Measurements from ENCODE around the gene JTB.
A peak's percentile ranks its signal among the peaks of the same experiment; 100 is the strongest.
"Not testable (repeated sequence)": the region's sequence is repeated elsewhere in the genome, so short reads cannot be mapped to it uniquely, and the experiment has no call there.

JTB gene

DNA sequence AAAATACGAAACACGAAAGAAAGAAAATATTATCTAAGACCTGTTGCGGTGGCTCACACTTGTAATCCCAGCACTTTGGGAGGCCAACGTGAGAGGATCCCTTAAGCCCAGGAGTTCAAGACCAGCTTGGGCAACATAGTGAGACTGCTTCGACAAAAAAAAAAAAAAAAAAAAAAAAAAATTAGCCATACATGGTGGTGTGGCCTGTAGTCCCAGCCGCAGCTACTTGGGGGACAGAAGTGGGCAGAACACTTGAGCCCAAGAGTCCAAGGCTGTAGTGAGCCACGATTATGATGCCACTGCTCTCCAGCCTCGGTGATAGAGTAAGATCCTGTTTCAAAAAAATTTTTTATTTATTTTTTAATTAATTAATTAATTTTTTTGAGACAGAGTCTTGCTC, 10.1 kb upstream of the JTB start:
- TF ChIP-seq, protein P1, sequence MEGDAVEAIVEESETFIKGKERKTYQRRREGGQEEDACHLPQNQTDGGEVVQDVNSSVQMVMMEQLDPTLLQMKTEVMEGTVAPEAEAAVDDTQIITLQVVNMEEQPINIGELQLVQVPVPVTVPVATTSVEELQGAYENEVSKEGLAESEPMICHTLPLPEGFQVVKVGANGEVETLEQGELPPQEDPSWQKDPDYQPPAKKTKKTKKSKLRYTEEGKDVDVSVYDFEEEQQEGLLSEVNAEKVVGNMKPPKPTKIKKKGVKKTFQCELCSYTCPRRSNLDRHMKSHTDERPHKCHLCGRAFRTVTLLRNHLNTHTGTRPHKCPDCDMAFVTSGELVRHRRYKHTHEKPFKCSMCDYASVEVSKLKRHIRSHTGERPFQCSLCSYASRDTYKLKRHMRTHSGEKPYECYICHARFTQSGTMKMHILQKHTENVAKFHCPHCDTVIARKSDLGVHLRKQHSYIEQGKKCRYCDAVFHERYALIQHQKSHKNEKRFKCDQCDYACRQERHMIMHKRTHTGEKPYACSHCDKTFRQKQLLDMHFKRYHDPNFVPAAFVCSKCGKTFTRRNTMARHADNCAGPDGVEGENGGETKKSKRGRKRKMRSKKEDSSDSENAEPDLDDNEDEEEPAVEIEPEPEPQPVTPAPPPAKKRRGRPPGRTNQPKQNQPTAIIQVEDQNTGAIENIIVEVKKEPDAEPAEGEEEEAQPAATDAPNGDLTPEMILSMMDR (IDR thresholded peaks at IDR 0.05; ENCODE audit: insufficient read depth, low read depth, low read length, missing control alignments) = no peak
- no peak for DNase-seq (ENCODE audit: low read depth)

GRCh38 chr1:153985941-153986761, 8.7 kb upstream of the JTB start, which contains the start of gene RAB13:
Gene RAB13 (minus strand): TSS chr1:153986339. CDS start chr1:153986236, 103 bp downstream.
- peak; percentile 89 for DNase-seq (ENCODE audit: low read depth)
- H3K4me3 ChIP-seq (ENCODE audit: low read length) = peak within 1 kb of the TSS; percentile 63
- TF ChIP-seq, protein P1 (IDR thresholded peaks at IDR 0.05; ENCODE audit: insufficient read depth, low read depth, low read length, missing control alignments) = no peak

More for the DNA sequence above, 10.1 kb upstream of the JTB start:
- H3K4me3 ChIP-seq (ENCODE audit: low read length) = no peak overlapping the region

- H3K4me3 ChIP-seq (ENCODE audit: low read length) = peak overlapping the region; percentile 63
- TF ChIP-seq, protein P1 (IDR thresholded peaks at IDR 0.05; ENCODE audit: insufficient read depth, low read depth, low read length, missing control alignments) = no peak
- no peak for DNase-seq (ENCODE audit: low read depth)
Measured at GRCh38 chr1:153985341-153985912, 8.0 kb upstream of the JTB start.

- DNase-seq (ENCODE audit: low read depth) = no peak
- TF ChIP-seq, protein P1 (IDR thresholded peaks at IDR 0.05; ENCODE audit: insufficient read depth, low read depth, low read length, missing control alignments) = no peak
- no peak overlapping the region for H3K4me3 ChIP-seq (ENCODE audit: low read length)
Measured at GRCh38 chr1:153984123-153984894, 6.8 kb upstream of the JTB start.

DNA sequence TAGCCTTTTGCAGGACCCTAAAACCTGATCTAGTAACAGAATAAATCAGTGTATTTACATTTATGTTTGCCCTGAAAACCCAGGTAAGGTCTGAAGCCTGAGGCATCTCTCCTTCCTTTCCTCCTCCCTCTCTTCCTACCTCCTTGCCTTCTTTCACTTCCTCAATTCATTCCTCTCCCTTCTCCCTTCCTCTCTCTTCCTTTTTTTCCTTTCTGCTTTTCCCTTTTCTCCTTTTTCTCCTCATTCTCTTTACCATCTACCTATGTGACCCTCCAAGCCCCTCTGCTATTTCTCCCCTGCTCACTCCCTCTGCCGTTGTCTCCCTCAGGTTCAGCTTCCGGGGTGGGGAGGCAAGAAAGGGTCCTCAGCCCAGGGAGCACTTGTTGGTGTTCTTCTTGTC, 4.3 kb upstream of the JTB start:
- not testable (repeated sequence) for H3K4me3 ChIP-seq (ENCODE audit: low read length); DNase-seq (ENCODE audit: low read depth)

DNA sequence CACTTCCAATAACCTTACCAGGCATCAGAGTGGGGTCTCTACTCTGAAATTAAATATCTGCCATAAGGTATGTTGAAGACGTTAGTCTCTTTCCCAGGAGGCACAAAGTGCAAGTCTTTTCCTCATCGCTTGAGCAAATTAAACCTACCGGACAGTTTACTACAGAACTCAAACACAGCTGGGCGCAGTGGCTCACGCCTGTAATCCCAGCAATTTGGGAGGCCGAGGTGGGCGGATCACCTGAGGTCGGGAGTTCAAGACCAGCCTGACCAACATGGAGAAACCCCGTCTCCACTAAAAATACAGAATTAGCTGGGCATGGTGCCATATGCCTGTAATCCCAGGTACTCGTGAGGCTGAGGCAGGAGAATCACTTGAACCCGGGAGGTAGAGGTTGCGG, 1.6 kb upstream of the JTB start:
- not testable (repeated sequence) for DNase-seq (ENCODE audit: low read depth); H3K4me3 ChIP-seq (ENCODE audit: low read length)

- no peak for DNase-seq (ENCODE audit: low read depth)
- TF ChIP-seq, protein P1 (IDR thresholded peaks at IDR 0.05; ENCODE audit: insufficient read depth, low read depth, low read length, missing control alignments) = no peak
- H3K4me3 ChIP-seq (ENCODE audit: low read length) = peak overlapping the region; percentile 96
Measured at GRCh38 chr1:153978274-153978909, 918 bp upstream of the JTB start.

Measured in epithelial cell of esophagus (primary cell).